Gastrocnemius medialis (tissue), 4 donors: Measurements from ENCODE around the gene ARHGEF17.

ENCODE experiments used
- POLR2A ChIP-seq, 2 donors: fragments of 450-650 bp; IDR thresholded peaks; one replicate each; pipeline ENCODE4 v1.6.1; 2017; ENCODE audit warnings: antibody characterized with exemption in 2 of 2, mild to moderate bottlenecking in 2 of 2, moderate library complexity in 2 of 2
- TF ChIP-seq, protein P1 (sequence below), 5 experiments: fragments of 450-650 bp in 3 of 5; fragments of 200-600 bp in 2 of 5; sonication (generic) in 2 of 5; IDR thresholded peaks in 4 of 5; conservative IDR thresholded peaks in 1 of 5; 1 replicate in 4 of 5; 2 replicates in 1 of 5; pipeline ENCODE4 v1.5.1; 2016 to 2019; ENCODE audit warnings: antibody characterized with exemption in 5 of 5, mild to moderate bottlenecking in 3 of 5, moderate library complexity in 3 of 5

DNA sequence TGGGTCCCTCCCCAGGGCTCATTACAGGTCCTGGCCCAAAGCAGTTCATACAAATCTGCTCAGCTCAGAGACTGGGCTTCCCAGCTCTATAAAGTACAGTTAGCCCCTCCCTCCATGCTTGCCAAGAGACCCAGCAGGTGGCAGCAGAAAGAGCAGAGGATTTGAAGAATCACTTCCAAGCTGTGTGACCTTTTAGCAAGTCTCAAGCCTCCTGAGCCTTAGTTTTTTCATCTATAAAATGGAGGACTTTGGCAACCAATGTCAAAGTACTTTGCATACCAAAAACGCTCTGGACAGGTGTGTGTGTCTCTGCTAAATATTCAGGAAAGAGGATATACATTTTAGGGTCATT lies 94.7 kb downstream of the ARHGEF17 start:
- TF ChIP-seq, protein P1, sequence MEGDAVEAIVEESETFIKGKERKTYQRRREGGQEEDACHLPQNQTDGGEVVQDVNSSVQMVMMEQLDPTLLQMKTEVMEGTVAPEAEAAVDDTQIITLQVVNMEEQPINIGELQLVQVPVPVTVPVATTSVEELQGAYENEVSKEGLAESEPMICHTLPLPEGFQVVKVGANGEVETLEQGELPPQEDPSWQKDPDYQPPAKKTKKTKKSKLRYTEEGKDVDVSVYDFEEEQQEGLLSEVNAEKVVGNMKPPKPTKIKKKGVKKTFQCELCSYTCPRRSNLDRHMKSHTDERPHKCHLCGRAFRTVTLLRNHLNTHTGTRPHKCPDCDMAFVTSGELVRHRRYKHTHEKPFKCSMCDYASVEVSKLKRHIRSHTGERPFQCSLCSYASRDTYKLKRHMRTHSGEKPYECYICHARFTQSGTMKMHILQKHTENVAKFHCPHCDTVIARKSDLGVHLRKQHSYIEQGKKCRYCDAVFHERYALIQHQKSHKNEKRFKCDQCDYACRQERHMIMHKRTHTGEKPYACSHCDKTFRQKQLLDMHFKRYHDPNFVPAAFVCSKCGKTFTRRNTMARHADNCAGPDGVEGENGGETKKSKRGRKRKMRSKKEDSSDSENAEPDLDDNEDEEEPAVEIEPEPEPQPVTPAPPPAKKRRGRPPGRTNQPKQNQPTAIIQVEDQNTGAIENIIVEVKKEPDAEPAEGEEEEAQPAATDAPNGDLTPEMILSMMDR (IDR thresholded peaks at IDR 0.05 in 4 of 5, conservative IDR thresholded peaks at IDR 0.05 in 1 of 5) = no peak
- no peak for TF ChIP-seq POLR2A (IDR thresholded peaks at IDR 0.05)
